SU-DHL-6 (cell line): ENCODE measurements around the gene B4GALNT4.

Experiments used
- H2AFZ ChIP-seq: fragments of 200-600 bp; sonication (generic); 2 replicates; pipeline ENCODE4 v1.6.1; 2014; ENCODE audit warnings: low read depth, mild to moderate bottlenecking, moderate library complexity, mixed read lengths, antibody characterized with exemption, low read length; ENCODE audit not compliant: severe bottlenecking
- H3F3A ChIP-seq: fragments of 200-600 bp; shearing (Covaris generic); 2 replicates; pipeline ENCODE4 v1.6.0; 2016; ENCODE audit warnings: antibody characterized with exemption, mild to moderate bottlenecking; ENCODE audit not compliant: insufficient read depth
- H3K27ac ChIP-seq: fragments of 200-600 bp; sonication (generic); 2 replicates; pipeline ENCODE4 v1.5.1; 2016; ENCODE audit warnings: low read depth, mild to moderate bottlenecking, low read length, moderate library complexity, mixed read lengths
- H3K27me3 ChIP-seq: fragments of 200-600 bp; sonication (generic), shearing (Covaris generic); 2 replicates; pipeline ENCODE4 v1.6.0; 2014; ENCODE audit warnings: mild to moderate bottlenecking, low read length
- H3K36me3 ChIP-seq: fragments of 200-600 bp; sonication (generic); 2 replicates; pipeline ENCODE4 v1.6.1; 2014; ENCODE audit warnings: mild to moderate bottlenecking, low read length, mixed read lengths
- H3K4me2 ChIP-seq: fragments of 300-600, 200-600 bp; shearing (Covaris generic), sonication (generic); 2 replicates; pipeline ENCODE4 v1.6.0; 2014; ENCODE audit warnings: low read length, low read depth, mild to moderate bottlenecking; ENCODE audit not compliant: poor library complexity, severe bottlenecking
- H3K4me3 ChIP-seq: fragments of 200-600 bp; sonication (generic); 2 replicates; pipeline ENCODE4 v1.5.1; 2014; ENCODE audit warnings: antibody characterized with exemption, low read length, mild to moderate bottlenecking, mixed read lengths; ENCODE audit not compliant: insufficient read depth, poor library complexity, severe bottlenecking
- H3K79me2 ChIP-seq: fragments of 200-600 bp; sonication (generic); 2 replicates; pipeline ENCODE4 v1.6.1; 2014; ENCODE audit warnings: mild to moderate bottlenecking, low read length, moderate library complexity; ENCODE audit not compliant: insufficient read depth
- H3K9ac ChIP-seq: fragments of 200-600 bp; sonication (generic); 2 replicates; pipeline ENCODE4 v1.7.0; 2014; ENCODE audit warnings: mild to moderate bottlenecking, low read length
- H3K9me2 ChIP-seq: fragments of 200-600 bp; sonication (generic); replicated peaks from 2 replicates; pipeline ENCODE4 v1.6.1; 2014; ENCODE audit warnings: low read length; ENCODE audit not compliant: insufficient read depth
- H3K9me3 ChIP-seq: fragments of 200-600 bp; sonication (generic); 2 replicates; pipeline ENCODE4 v1.6.1; 2014; ENCODE audit warnings: low read length, mixed read lengths; ENCODE audit not compliant: insufficient read depth
- H4K20me1 ChIP-seq: fragments of 200-600 bp; sonication (generic); 2 replicates; pipeline ENCODE4 v1.6.1; 2014; ENCODE audit warnings: low read depth, mild to moderate bottlenecking, antibody characterized with exemption, low read length, moderate library complexity, mixed read lengths
- EZH2phosphoT487 ChIP-seq: fragments of 200-600 bp; sonication (generic), shearing (Covaris generic); conservative IDR thresholded peaks from 2 replicates; pipeline ENCODE4 v1.6.1; 2018; ENCODE audit warnings: mild to moderate bottlenecking, antibody characterized with exemption, low read length, moderate library complexity, mixed read lengths
- TF ChIP-seq, protein P1 (sequence below): fragments of 200-600 bp; sonication (generic); IDR thresholded peaks from one replicate; pipeline ENCODE4 v1.5.1; 2017; ENCODE audit warnings: antibody characterized with exemption, mild to moderate bottlenecking, low read length, moderate library complexity; ENCODE audit not compliant: insufficient read depth, poor library complexity, severe bottlenecking

B4GALNT4 gene

GRCh38 chr11:377174-377865, 8.0 kb downstream of the B4GALNT4 start:
- H3F3A ChIP-seq, result no peaks in the 10 kb centered on the region
- no peak overlapping the region for H3K4me3 ChIP-seq
- no peaks in the 10 kb centered on the region for H3K27me3 ChIP-seq
- no peaks in the 10 kb centered on the region for H3K79me2 ChIP-seq
- no peak overlapping the region for H3K27ac ChIP-seq
- H3K36me3 ChIP-seq, result no peaks in the 10 kb centered on the region
- H3K9me2 ChIP-seq, result no peaks in the 10 kb centered on the region
- H2AFZ ChIP-seq, result no peak overlapping the region
- no peaks in the 10 kb centered on the region for H4K20me1 ChIP-seq
- TF ChIP-seq, protein P1, sequence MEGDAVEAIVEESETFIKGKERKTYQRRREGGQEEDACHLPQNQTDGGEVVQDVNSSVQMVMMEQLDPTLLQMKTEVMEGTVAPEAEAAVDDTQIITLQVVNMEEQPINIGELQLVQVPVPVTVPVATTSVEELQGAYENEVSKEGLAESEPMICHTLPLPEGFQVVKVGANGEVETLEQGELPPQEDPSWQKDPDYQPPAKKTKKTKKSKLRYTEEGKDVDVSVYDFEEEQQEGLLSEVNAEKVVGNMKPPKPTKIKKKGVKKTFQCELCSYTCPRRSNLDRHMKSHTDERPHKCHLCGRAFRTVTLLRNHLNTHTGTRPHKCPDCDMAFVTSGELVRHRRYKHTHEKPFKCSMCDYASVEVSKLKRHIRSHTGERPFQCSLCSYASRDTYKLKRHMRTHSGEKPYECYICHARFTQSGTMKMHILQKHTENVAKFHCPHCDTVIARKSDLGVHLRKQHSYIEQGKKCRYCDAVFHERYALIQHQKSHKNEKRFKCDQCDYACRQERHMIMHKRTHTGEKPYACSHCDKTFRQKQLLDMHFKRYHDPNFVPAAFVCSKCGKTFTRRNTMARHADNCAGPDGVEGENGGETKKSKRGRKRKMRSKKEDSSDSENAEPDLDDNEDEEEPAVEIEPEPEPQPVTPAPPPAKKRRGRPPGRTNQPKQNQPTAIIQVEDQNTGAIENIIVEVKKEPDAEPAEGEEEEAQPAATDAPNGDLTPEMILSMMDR, result no peak
- TF ChIP-seq EZH2phosphoT487, result no peak
- H3K9ac ChIP-seq, result no peak overlapping the region
- H3K4me2 ChIP-seq, result no peak overlapping the region
- no peaks in the 10 kb centered on the region for H3K9me3 ChIP-seq

DNA sequence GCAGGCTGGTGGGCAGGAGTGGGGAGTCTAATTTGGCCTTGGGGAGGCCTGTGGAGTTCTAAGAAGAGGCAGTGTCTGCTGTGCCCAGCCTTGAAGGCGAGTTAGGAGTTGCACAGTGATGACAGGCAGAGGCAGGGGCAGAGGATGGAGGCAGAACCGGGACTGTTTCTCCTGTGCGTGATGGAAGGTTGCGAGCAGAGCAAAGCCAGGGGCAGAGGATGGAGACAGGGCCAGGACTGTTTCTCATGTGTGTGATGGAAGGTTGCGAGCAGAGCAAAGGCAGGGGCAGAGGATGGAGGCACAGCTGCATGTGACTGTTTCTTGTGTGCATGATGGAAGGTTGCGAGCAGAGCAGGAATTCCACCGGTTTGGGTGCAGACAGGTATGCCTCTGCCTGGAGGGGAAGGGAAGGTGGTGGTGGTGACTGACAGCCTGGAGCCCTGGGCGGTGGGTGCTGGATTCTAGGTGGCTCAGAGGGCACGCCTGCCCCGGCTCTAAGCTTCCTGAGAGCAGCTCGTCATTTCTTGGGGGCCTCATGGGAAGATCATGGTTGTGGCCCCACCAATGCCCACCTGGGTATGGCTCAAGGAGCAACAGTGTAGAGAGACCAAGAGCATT, 8.7 kb downstream of the B4GALNT4 start:
- Histone ChIP-seq H2AFZ (no peak overlapping the region), H3K9me3 (no peaks in the 10 kb centered on the region), H3K27me3 (no peaks in the 10 kb centered on the region), H3K4me2 (no peak overlapping the region), H3K9ac (no peak overlapping the region), H3F3A (no peaks in the 10 kb centered on the region), H3K79me2 (no peaks in the 10 kb centered on the region), H3K4me3 (no peak overlapping the region), H3K36me3 (no peaks in the 10 kb centered on the region), H4K20me1 (no peaks in the 10 kb centered on the region), H3K27ac (no peak overlapping the region), H3K9me2 (no peaks in the 10 kb centered on the region)
- TF ChIP-seq, protein P1, result no peak
- no peak for TF ChIP-seq EZH2phosphoT487

DNA sequence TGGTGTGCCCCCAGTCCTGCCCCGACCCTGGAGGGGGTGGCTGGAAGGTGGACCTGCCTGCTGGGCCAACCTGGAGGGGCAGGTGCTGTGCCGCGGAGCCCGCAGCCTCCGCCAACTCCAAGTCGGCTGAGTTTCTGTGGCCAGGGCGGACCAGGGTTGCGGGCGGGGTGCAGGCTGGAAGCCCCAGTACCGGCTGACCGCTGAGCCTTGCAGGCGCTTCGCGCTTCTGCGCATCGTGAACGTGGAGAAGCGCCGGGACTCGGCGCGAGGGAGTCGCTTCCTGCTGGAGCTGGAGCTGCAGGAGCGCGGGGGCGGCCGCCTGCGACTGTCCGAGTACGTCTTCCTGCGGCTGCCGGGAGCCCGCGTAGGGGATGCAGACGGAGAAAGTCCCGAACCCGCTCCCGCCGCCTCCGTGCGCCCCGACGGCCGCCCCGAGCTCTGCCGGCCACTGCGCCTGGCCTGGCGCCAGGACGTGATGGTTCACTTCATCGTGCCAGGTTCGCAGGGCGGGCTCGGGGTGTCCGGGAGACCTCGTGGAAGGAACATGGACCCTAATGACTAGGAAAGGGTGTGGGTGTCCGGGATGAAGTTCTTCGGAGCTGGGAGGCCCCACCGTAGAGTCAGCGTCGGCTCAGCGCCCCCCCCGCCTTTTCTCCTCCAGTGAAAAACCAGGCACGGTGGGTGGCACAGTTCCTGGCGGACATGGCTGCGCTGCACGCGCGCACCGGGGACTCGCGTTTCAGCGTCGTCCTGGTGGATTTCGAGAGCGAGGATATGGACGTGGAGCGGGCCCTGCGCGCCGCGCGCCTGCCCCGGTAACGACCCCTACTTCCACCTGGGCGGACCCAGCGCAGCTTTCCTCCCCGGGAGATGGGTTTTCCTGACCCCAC, 10.2 kb downstream of the B4GALNT4 start:
- H4K20me1 ChIP-seq, result no peaks in the 10 kb centered on the region
- H3K4me2 ChIP-seq, result no peak overlapping the region
- H3F3A ChIP-seq, result no peaks in the 10 kb centered on the region
- H3K27me3 ChIP-seq, result no peaks in the 10 kb centered on the region
- H3K36me3 ChIP-seq, result no peaks in the 10 kb centered on the region
- H3K9me2 ChIP-seq, result no peaks in the 10 kb centered on the region
- H3K9me3 ChIP-seq, result no peaks in the 10 kb centered on the region
- no peak overlapping the region for H2AFZ ChIP-seq
- H3K27ac ChIP-seq, result no peak overlapping the region
- H3K79me2 ChIP-seq, result no peaks in the 10 kb centered on the region
- H3K9ac ChIP-seq, result no peak overlapping the region
- H3K4me3 ChIP-seq, result no peak overlapping the region
- no peak for TF ChIP-seq EZH2phosphoT487
- TF ChIP-seq, protein P1, result no peak
